K562 (cell line): ENCODE results near the gene ASB10. TPM values are rescaled to one million over a fixed set of nuclear protein-coding genes. Genes with fewer than 3 reads are reported as not detected.

ENCODE experiments used
- ATAC-seq: fragments of 200-7000 bp; cut with Tn5 transposase; 3 replicates; pipeline ENCODE4 v1.9.1; 2020; ENCODE audit warnings: moderate library complexity
- BruUV-seq: library from RNA; stranded (reverse); fragments of 400-500 nt; replicated peaks from 2 replicates; lab custom pipeline; 2021; lab: Mats Ljungman, UMichigan
- CTCF ChIA-PET: fragments of 300-600 bp; formaldehyde crosslinking; extraction: SDS; loops from one replicate; lab custom pipeline; 2021; ENCODE audit warnings: low intra/inter-chr PET ratio; lab: Yijun Ruan, JAX
- POLR2A ChIA-PET: fragments of 300-600, 350-650 bp; sonication (Branson Sonifier 250); formaldehyde crosslinking; extraction: SDS; loops from one replicate; lab custom pipeline; 2021; ENCODE audit warnings: antibody characterized with exemption, inconsistent platforms; lab: Yijun Ruan, JAX
- DNase-seq, 4 experiments: peaks; one replicate each; pipeline versions ENCODE4 v3.0.0 to v3.0.0-alpha.2; 2011 to 2018; ENCODE audit warnings: low spot score in 3 of 4, mixed read lengths in 3 of 4; ENCODE audit errors: extremely low read depth in 1 of 4
- FAIRE-seq: peaks from 2 replicates; lab custom pipeline; 2011; peaks lifted over from hg19 to GRCh38; lab: Jason Lieb, UNC
- H2AFZ ChIP-seq: 2 replicates; pipeline ENCODE4 v1.6.0; 2011; ENCODE audit warnings: low read depth, low read length, control low read depth, inconsistent platforms
- H3K27ac ChIP-seq: fragments of 200-600 bp; 3 replicates; pipeline ENCODE4 v1.8.0; 2011; ENCODE audit warnings: low read depth, mild to moderate bottlenecking, control low read depth, inconsistent platforms, low read length, moderate library complexity, mixed read lengths; ENCODE audit errors: extremely low read depth
- H3K27me3 ChIP-seq, 2 experiments: fragments of 300-600 bp in 1 of 2; 2 replicates in 1 of 2; 3 replicates in 1 of 2; pipeline versions ENCODE4 v1.6.0 to v1.8.0; 2011; ENCODE audit warnings: inconsistent platforms in 2 of 2, low read length in 2 of 2, mild to moderate bottlenecking in 1 of 2, mixed read lengths in 1 of 2, moderate library complexity in 1 of 2; ENCODE audit not compliant: control insufficient read depth in 2 of 2, insufficient read depth in 2 of 2
- H3K36me3 ChIP-seq: fragments of 300-600 bp; 3 replicates; pipeline ENCODE4 v1.8.0; 2011; ENCODE audit warnings: mild to moderate bottlenecking, low read length, inconsistent platforms; ENCODE audit not compliant: control insufficient read depth, insufficient read depth
- H3K4me1 ChIP-seq, 2 experiments: fragments of 200-600 bp in 1 of 2; replicated peaks in 1 of 2; 2 replicates in 1 of 2; 3 replicates in 1 of 2; pipeline versions ENCODE4 v1.5.1 to v1.8.0; 2011; ENCODE audit warnings: inconsistent platforms in 2 of 2, low read length in 2 of 2, mild to moderate bottlenecking in 1 of 2, mixed read lengths in 1 of 2, moderate library complexity in 1 of 2; ENCODE audit not compliant: control insufficient read depth in 2 of 2, insufficient read depth in 2 of 2
- H3K4me2 ChIP-seq: 2 replicates; pipeline ENCODE4 v1.6.1; 2011; ENCODE audit warnings: low read length, control low read depth, inconsistent platforms, mixed read lengths; ENCODE audit not compliant: insufficient read depth
- H3K4me3 ChIP-seq: fragments of 200-600 bp; sonication (generic), shearing (Covaris generic); 2 replicates; pipeline ENCODE4 v1.5.1; 2016; ENCODE audit warnings: control low read depth, inconsistent platforms
- H3K79me2 ChIP-seq: fragments of 200-600 bp; 3 replicates; pipeline ENCODE4 v1.8.0; 2011; ENCODE audit warnings: low read length, inconsistent platforms; ENCODE audit not compliant: control insufficient read depth, insufficient read depth
- H3K9ac ChIP-seq, 2 experiments: 2 replicates each; pipeline versions ENCODE4 v1.6.0 to v1.6.1; 2011; ENCODE audit warnings: low read depth in 2 of 2, low read length in 2 of 2, control low read depth in 1 of 2, inconsistent platforms in 1 of 2, mild to moderate bottlenecking in 1 of 2, mixed read lengths in 1 of 2; ENCODE audit not compliant: insufficient read depth in 1 of 2
- H3K9me1 ChIP-seq: one replicate; pipeline ENCODE4 v1.6.0; 2011; ENCODE audit warnings: inconsistent platforms, mild to moderate bottlenecking, low read length, moderate library complexity; ENCODE audit not compliant: control insufficient read depth, insufficient read depth
- H3K9me3 ChIP-seq: replicated peaks from 2 replicates; pipeline ENCODE4 v1.5.1; 2011; ENCODE audit warnings: low read depth, low read length, inconsistent platforms; ENCODE audit not compliant: control insufficient read depth, insufficient read depth
- H4K20me1 ChIP-seq: replicated peaks from 2 replicates; pipeline ENCODE4 v1.6.1; 2011; ENCODE audit warnings: low read length, inconsistent platforms, mixed read lengths; ENCODE audit not compliant: control insufficient read depth, insufficient read depth
- FOXJ2 ChIP-seq: fragments of 200-800 bp; sonication (Bioruptor generic); IDR thresholded peaks from 2 replicates; pipeline ENCODE4 v1.6.1; 2016; ENCODE audit warnings: missing genetic modification characterization, missing compliant biosample characterization
- HNRNPL ChIP-seq: fragments of 200-400 bp; formaldehyde crosslinking; IDR thresholded peaks from 2 replicates; pipeline ENCODE4 v1.6.1; 2017; ENCODE audit warnings: low read depth, mild to moderate bottlenecking, low read length
- MAFG ChIP-seq: fragments of 450-650 bp; conservative IDR thresholded peaks from 2 replicates; pipeline ENCODE4 v1.6.1; 2016; ENCODE audit warnings: missing genetic modification characterization, missing compliant biosample characterization
- NFYB ChIP-seq: IDR thresholded peaks from 2 replicates; pipeline ENCODE4 v1.6.1; 2011; ENCODE audit warnings: mild to moderate bottlenecking, moderate library complexity; ENCODE audit not compliant: insufficient read length; ENCODE audit errors: extremely low read depth
- PTBP1 ChIP-seq: fragments of 200-400 bp; formaldehyde crosslinking; IDR thresholded peaks from 2 replicates; pipeline ENCODE4 v1.6.1; 2017; ENCODE audit warnings: low read depth, low read length
- ZNF445 ChIP-seq: fragments of 250-450 bp; sonication (Bioruptor Pico); IDR thresholded peaks from 2 replicates; pipeline ENCODE4 v1.4.0; 2020; ENCODE audit warnings: low read depth, mild to moderate bottlenecking, moderate library complexity
- ZNF511 ChIP-seq: sonication (generic); formaldehyde crosslinking; IDR thresholded peaks from 2 replicates; pipeline ENCODE4 v1.8.0; 2022; ENCODE audit warnings: mild to moderate bottlenecking, missing genetic modification reagents
- ZNF583 ChIP-seq: fragments of 250-450 bp; sonication (Bioruptor Pico); IDR thresholded peaks from 2 replicates; pipeline ENCODE4 v1.4.0; 2020
- WGBS: fragments of 100-300 bp; shearing (Covaris generic); methylation state at CpG from one replicate; pipeline ENCODE4 v1.1.6; 2016; ENCODE audit warnings: low coverage, mixed read lengths; ENCODE audit not compliant: insufficient coverage; ENCODE audit errors: missing lambda C conversion rate; 5-methylcytosine and 5-hydroxymethylcytosine counted together
- in situ Hi-C: fragments of 300-500 bp; cut with MboI; formaldehyde crosslinking; loops from 4 replicates; pipeline ENCODE4 v1.15.0; 2018; ENCODE audit warnings: inconsistent platforms, mixed read lengths
- intact Hi-C: fragments of 100-400 bp; cut with micrococcal nuclease; formaldehyde crosslinking; loops from 2 replicates; pipeline ENCODE4 v1.14.2; 2022
- polyA plus RNA-seq, 8 experiments: library from polyadenylated mRNA; depleted of rRNA in 4 of 8; stranded (reverse) in 5 of 8; unstranded in 3 of 8; fragments of >200 nt; fragmentation: Nextera tagmentation in 2 of 8; fragmentation: Illumina TruSeq in 1 of 8; extraction: Ambion mirVana in 2 of 8; extraction: Trizol in 1 of 8; gene quantifications; 2 replicates each; pipeline versions ENCODE4 v1.2.1 to v1.2.3, GENCODE V29; 2011 to 2014; ENCODE audit warnings: inconsistent platforms in 1 of 8, missing spikeins in 1 of 8
- total RNA-seq, 7 experiments: library from RNA; depleted of rRNA in 6 of 7; stranded (reverse); fragments of >200 nt in 6 of 7; fragmentation: Illumina TruSeq in 2 of 7; extraction: Trizol in 2 of 7; gene quantifications; 2 replicates each; pipeline versions ENCODE4 v1.2.1 to v1.2.3, GENCODE V29; 2011 to 2021; ENCODE audit warnings: low replicate concordance in 1 of 7
- TF ChIP-seq, protein P1 (sequence below): fragments of 450-650 bp; IDR thresholded peaks from 2 replicates; pipeline ENCODE4 v1.6.1; 2016; ENCODE audit warnings: antibody characterized with exemption
- TF ChIP-seq, protein P2 (sequence below), 3 experiments: IDR thresholded peaks in 2 of 3; conservative IDR thresholded peaks in 1 of 3; 2 replicates each; pipeline ENCODE4 v1.5.1; 2011 to 2012; ENCODE audit warnings: low read length in 3 of 3, mild to moderate bottlenecking in 3 of 3, control low read depth in 2 of 3, improper control_type of control experiment in 1 of 3, inconsistent platforms in 1 of 3, low read depth in 1 of 3, mixed read lengths in 1 of 3, moderate library complexity in 1 of 3; ENCODE audit not compliant: insufficient read depth in 2 of 3
- TF ChIP-seq, protein P3 (sequence below): sonication (generic); formaldehyde crosslinking; IDR thresholded peaks from 2 replicates; pipeline ENCODE4 v1.8.0; 2022; ENCODE audit warnings: mild to moderate bottlenecking, missing genetic modification reagents

Gene ASB10
- total and polyA plus RNA-seq, 9 of the 15 experiments (the other 6 are each of a cell fraction or from before 2014, with no cell fraction given), result not detected

GRCh38 chr7:151128144-151128543, 58.9 kb downstream of the ASB10 start (continued):
- TF ChIP-seq, protein P1, sequence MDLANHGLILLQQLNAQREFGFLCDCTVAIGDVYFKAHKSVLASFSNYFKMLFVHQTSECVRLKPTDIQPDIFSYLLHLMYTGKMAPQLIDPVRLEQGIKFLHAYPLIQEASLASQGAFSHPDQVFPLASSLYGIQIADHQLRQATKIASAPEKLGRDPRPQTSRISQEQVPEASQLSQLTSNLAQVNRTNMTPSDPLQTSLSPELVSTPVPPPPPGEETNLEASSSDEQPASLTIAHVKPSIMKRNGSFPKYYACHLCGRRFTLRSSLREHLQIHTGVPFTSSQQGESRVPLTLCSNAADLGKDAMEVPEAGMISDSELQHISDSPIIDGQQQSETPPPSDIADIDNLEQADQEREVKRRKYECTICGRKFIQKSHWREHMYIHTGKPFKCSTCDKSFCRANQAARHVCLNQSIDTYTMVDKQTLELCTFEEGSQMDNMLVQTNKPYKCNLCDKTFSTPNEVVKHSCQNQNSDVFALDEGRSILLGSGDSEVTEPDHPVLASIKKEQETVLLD, result no peak
- no peak for TF ChIP-seq MAFG

- ATAC-seq, result no peak
- CTCF ChIA-PET, result interaction anchor here (1.2 to 4.4 kb wide), 2 partner anchors 46 to 177 kb away, joined by 3 to 74 read pairs; no protein-coding TSS in a partner anchor
- TF ChIP-seq PTBP1 (no peak), ZNF445 (no peak), ZNF583 (CRISPR knock-in tag) (no peak), HNRNPL (no peak), FOXJ2 (tag) (no peak), NFYB (no peak), ZNF511 (CRISPR knock-in tag) (no peak)
- TF ChIP-seq, protein P2, sequence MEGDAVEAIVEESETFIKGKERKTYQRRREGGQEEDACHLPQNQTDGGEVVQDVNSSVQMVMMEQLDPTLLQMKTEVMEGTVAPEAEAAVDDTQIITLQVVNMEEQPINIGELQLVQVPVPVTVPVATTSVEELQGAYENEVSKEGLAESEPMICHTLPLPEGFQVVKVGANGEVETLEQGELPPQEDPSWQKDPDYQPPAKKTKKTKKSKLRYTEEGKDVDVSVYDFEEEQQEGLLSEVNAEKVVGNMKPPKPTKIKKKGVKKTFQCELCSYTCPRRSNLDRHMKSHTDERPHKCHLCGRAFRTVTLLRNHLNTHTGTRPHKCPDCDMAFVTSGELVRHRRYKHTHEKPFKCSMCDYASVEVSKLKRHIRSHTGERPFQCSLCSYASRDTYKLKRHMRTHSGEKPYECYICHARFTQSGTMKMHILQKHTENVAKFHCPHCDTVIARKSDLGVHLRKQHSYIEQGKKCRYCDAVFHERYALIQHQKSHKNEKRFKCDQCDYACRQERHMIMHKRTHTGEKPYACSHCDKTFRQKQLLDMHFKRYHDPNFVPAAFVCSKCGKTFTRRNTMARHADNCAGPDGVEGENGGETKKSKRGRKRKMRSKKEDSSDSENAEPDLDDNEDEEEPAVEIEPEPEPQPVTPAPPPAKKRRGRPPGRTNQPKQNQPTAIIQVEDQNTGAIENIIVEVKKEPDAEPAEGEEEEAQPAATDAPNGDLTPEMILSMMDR (IDR thresholded peaks at IDR 0.05 in 2 of 3, conservative IDR thresholded peaks at IDR 0.05 in 1 of 3; ENCODE audit: insufficient read depth in 2 of 3, low read depth in 1 of 3, low read length in 3 of 3), result no peak
- TF ChIP-seq, protein P3, sequence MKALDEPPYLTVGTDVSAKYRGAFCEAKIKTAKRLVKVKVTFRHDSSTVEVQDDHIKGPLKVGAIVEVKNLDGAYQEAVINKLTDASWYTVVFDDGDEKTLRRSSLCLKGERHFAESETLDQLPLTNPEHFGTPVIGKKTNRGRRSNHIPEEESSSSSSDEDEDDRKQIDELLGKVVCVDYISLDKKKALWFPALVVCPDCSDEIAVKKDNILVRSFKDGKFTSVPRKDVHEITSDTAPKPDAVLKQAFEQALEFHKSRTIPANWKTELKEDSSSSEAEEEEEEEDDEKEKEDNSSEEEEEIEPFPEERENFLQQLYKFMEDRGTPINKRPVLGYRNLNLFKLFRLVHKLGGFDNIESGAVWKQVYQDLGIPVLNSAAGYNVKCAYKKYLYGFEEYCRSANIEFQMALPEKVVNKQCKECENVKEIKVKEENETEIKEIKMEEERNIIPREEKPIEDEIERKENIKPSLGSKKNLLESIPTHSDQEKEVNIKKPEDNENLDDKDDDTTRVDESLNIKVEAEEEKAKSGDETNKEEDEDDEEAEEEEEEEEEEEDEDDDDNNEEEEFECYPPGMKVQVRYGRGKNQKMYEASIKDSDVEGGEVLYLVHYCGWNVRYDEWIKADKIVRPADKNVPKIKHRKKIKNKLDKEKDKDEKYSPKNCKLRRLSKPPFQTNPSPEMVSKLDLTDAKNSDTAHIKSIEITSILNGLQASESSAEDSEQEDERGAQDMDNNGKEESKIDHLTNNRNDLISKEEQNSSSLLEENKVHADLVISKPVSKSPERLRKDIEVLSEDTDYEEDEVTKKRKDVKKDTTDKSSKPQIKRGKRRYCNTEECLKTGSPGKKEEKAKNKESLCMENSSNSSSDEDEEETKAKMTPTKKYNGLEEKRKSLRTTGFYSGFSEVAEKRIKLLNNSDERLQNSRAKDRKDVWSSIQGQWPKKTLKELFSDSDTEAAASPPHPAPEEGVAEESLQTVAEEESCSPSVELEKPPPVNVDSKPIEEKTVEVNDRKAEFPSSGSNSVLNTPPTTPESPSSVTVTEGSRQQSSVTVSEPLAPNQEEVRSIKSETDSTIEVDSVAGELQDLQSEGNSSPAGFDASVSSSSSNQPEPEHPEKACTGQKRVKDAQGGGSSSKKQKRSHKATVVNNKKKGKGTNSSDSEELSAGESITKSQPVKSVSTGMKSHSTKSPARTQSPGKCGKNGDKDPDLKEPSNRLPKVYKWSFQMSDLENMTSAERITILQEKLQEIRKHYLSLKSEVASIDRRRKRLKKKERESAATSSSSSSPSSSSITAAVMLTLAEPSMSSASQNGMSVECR, result no peak
These were observed 60.4 kb downstream of the ASB10 start for GRCh38 chr7:151126491-151127137.

More at GRCh38 chr7:151126491-151127137, 60.4 kb downstream of the ASB10 start:
- Histone ChIP-seq H3K9me1 (peaks cover 5% of the 10 kb centered on the region), H3K27me3 (no peaks in the 10 kb centered on the region; a peak in 1 of 5 replicates), H2AFZ (no peak overlapping the region), H3K27ac (no peak overlapping the region), H3K4me3 (no peak overlapping the region), H3K4me2 (no peak overlapping the region), H3K36me3 (peaks cover 95% of the 10 kb centered on the region), H3K4me1 (peaks cover 0 to 38% of the 10 kb centered on the region in 2 experiments; a peak in 1 of 5 replicates), H3K9ac (peak overlapping the region in 1 of 2 experiments; percentile 70; a peak in 1 of 4 replicates), H3K9me3 (no peaks in the 10 kb centered on the region), H4K20me1 (peaks cover 13% of the 10 kb centered on the region), H3K79me2 (peaks cover 10% of the 10 kb centered on the region; the same call in 2 of the 3 replicates)
- 85% methylated on average over 11 of the region's 19 CpGs for WGBS
- intact Hi-C loops, result no loop called here
- POLR2A ChIA-PET, result interaction anchor here (0.6 kb wide), 1 partner anchor 171 kb away, joined by 4 read pairs; no protein-coding TSS in a partner anchor
- DNase-seq (no peak), FAIRE-seq (no peak)
- in situ Hi-C loops, result no loop called here
- no TSS peak for BruUV-seq
